Urothelium cell line (cell line): ENCODE results near the gene ETV7.
A peak's percentile ranks its signal among the peaks of the same experiment; 100 is the strongest.

Source experiments
- DNase-seq: peaks from one replicate; pipeline ENCODE4 v3.0.0; 2011; ENCODE audit warnings: low spot score, mixed read lengths
- FAIRE-seq: peaks from 2 replicates; lab custom pipeline; 2011; peaks lifted over from hg19 to GRCh38; lab: Jason Lieb, UNC

The ETV7 gene

DNA sequence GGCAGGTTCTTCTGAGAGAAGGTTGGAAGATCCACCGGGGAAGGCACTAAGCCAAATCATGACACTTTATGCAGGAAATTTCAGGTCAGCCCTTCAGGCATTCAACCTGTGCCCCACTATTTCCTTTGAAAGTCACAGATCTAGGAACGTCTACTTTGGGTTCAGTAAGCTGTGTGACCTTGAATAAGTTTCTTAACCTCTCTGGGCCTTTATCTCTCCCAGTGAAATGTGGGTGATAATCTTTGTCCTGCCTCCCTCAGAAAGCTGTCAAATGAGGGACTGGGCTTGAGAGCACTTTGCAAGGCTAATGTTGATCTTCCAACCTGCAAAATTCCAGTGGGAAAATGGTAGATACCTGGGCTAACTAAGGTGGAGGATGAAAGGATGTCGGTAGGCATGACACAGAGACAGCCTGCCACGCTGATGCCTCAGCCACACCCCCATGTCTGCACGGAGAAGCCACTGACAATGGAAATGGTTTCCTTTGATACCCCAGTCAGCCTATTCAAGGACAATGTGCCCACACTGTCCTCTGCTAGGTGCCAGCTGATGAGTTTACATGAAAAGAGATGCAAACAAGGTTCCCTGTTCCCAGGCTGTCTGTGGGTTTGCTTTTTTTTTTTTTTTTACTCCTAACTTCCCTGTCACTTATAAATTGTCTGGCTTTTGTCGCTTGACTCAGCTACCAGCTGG lies 60.1 kb downstream of the ETV7 start:
- DNase-seq: no peak
- FAIRE-seq: no peak

DNA sequence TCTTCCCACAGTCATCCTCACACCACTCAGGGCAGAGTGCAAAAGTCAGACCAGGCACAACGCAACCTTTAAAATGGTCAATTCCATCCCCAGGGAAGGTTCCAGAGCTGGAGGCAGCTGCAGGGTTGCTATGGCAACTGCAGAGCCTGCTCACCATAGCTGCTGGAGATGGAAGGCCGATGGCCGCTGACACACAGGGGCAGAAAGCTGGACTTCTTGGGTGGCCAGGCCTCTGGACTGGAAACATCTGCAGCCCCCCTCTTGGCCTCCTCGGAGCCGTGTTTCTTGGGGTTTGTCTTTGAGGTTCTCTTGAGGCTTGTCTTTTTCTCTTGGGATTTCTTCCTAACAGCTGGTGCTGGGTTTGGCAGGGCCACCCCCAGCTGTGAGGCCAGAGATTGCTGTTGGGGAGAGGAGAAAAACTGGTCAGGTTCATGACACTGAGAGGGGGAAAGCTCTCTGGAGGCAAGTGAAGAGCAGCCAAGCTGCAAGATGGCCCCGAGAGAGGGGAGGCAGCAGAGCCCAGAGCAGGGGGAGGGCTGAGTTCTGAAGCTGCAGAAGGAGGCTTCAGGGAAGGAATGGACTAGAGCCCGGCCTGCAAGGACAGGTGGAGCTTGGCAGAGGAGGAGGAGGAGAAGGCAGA lies 61.0 kb downstream of the ETV7 start:
- DNase-seq (no peak), FAIRE-seq (no peak)

GRCh38 chr6:36324715-36325114 lies 62.8 kb downstream of the ETV7 start:
- DNase-seq (no peak), FAIRE-seq (no peak)

DNA sequence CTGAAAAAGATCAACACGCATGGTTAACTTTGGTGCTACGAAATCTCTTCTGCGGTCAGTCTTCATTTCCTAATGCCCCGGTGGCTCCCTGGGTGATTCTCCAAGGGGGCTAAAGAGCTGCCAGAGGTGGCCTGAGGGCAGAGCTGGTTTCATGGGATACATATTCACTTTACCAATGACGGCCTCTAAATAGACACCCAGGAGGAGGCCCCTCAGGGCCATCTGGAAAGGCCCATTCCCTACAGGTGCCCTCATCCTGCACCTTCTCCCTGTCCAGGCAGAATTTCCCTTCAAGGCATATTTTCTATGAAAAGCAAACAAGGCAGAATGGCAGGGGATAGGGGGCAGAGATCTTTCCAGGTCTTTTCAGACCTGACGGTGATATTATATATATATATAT lies 63.3 kb downstream of the ETV7 start:
- no peak for DNase-seq
- no peak for FAIRE-seq

GRCh38 chr6:36323062-36323461 lies 64.4 kb downstream of the ETV7 start:
- no peak for DNase-seq
- FAIRE-seq: no peak

GRCh38 chr6:36322591-36322990 lies 64.9 kb downstream of the ETV7 start:
- DNase-seq (no peak), FAIRE-seq (no peak)

- FAIRE-seq (no peak), DNase-seq (peak; percentile 28)
These were observed 67.0 kb downstream of the ETV7 start for GRCh38 chr6:36320475-36320874.

DNA sequence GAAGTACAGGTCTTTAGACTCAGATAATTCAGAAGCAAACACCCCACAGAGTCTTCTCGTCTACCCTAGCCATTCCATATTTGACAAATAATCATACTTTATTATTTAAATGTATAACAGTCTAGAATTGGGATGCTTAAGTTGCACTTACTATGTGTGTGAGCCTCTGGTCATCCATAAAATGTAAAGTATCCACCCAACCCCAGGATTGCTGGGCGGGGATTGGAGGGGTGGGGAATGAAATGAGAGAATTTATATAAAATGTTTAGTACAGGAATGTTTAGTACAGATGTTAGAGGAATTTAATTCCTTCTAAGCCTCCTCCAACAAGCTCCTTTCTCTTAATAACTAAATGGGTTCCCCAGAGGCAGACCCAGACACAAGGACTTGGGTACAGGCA lies 67.6 kb downstream of the ETV7 start:
- FAIRE-seq: no peak
- no peak for DNase-seq

DNA sequence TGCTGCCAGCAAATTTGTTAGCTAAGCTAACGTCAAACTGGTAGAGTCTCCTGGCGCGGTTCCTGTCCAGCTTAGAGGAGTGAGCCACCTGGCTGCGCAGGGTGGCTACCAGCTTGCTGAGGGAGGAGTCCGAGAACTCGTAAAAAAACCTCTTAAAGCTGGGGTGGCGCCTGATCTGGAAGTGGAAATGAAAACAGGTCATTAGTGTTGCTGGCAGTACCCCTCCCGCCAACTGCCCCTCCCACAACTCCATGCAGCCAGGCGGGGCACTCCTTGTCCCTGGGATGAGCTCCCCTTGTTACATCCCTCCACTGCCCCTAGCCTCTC lies 68.1 kb downstream of the ETV7 start:
- FAIRE-seq (no peak), DNase-seq (no peak)

- DNase-seq: no peak
These were observed 68.6 kb downstream of the ETV7 start for GRCh38 chr6:36318690-36319435.

GRCh38 chr6:36317623-36318022 lies 69.8 kb downstream of the ETV7 start:
- no peak for FAIRE-seq
- DNase-seq: no peak

More at GRCh38 chr6:36318690-36319435, 68.6 kb downstream of the ETV7 start:
- no peak for FAIRE-seq
